Measurements from ENCODE around the gene ST8SIA4.

Gene ST8SIA4

GRCh38 chr5:100896054-100896453, 7.0 kb downstream of the ST8SIA4 start:
- no peak overlapping the region for H3K4me3 Mint-ChIP-seq
- H3K4me1 Mint-ChIP-seq (ENCODE audit: low read depth), result peaks cover 71% of the 10 kb centered on the region
- H3K36me3 Mint-ChIP-seq (ENCODE audit: low read depth), result peaks cover 62% of the 10 kb centered on the region
- peak overlapping the region; percentile 42 for H3K27ac Mint-ChIP-seq
- no peaks in the 10 kb centered on the region for H3K27me3 Mint-ChIP-seq
- peaks cover 5% of the 10 kb centered on the region for H3K9me3 Mint-ChIP-seq

GRCh38 chr5:100890461-100891008, 12.5 kb downstream of the ST8SIA4 start:
- Mint-ChIP-seq H3K27me3 (no peaks in the 10 kb centered on the region), H3K9me3 (no peaks in the 10 kb centered on the region), H3K4me1 (ENCODE audit: low read depth) (peaks cover 77% of the 10 kb centered on the region), H3K4me3 (peak overlapping the region; percentile 72), H3K27ac (peak overlapping the region; percentile 84), H3K36me3 (ENCODE audit: low read depth) (peaks cover 64% of the 10 kb centered on the region)

GRCh38 chr5:100889896-100890295, 13.2 kb downstream of the ST8SIA4 start:
- Mint-ChIP-seq H3K36me3 (ENCODE audit: low read depth) (peaks cover 61% of the 10 kb centered on the region), H3K27ac (peak overlapping the region; percentile 84)

GRCh38 chr5:100889165-100889743, 13.8 kb downstream of the ST8SIA4 start:
- peak overlapping the region; percentile 84 for H3K27ac Mint-ChIP-seq
- H3K4me1 Mint-ChIP-seq (ENCODE audit: low read depth), result peaks cover 74% of the 10 kb centered on the region
- peaks cover 3% of the 10 kb centered on the region for H3K9me3 Mint-ChIP-seq
- no peaks in the 10 kb centered on the region for H3K27me3 Mint-ChIP-seq
- peak overlapping the region; percentile 72 for H3K4me3 Mint-ChIP-seq
- peaks cover 61% of the 10 kb centered on the region for H3K36me3 Mint-ChIP-seq (ENCODE audit: low read depth)

More at GRCh38 chr5:100889896-100890295, 13.2 kb downstream of the ST8SIA4 start:
- Mint-ChIP-seq H3K4me3 (peak overlapping the region; percentile 72), H3K9me3 (no peaks in the 10 kb centered on the region), H3K27me3 (no peaks in the 10 kb centered on the region), H3K4me1 (ENCODE audit: low read depth) (peaks cover 74% of the 10 kb centered on the region)

- H3K27me3 Mint-ChIP-seq, result no peaks in the 10 kb centered on the region
- peaks cover 3% of the 10 kb centered on the region for H3K9me3 Mint-ChIP-seq
- peaks cover 78% of the 10 kb centered on the region for H3K36me3 Mint-ChIP-seq (ENCODE audit: low read depth)
- H3K4me1 Mint-ChIP-seq (ENCODE audit: low read depth), result peaks cover 48% of the 10 kb centered on the region
- H3K4me3 Mint-ChIP-seq, result no peak overlapping the region
- no peak overlapping the region for H3K27ac Mint-ChIP-seq
Measured at GRCh38 chr5:100877274-100877673, 25.8 kb downstream of the ST8SIA4 start.

GRCh38 chr5:100872408-100873190, 30.5 kb downstream of the ST8SIA4 start:
- Mint-ChIP-seq H3K9me3 (no peaks in the 10 kb centered on the region), H3K4me1 (ENCODE audit: low read depth) (peaks cover 70% of the 10 kb centered on the region), H3K36me3 (ENCODE audit: low read depth) (peaks cover 84% of the 10 kb centered on the region), H3K4me3 (peak overlapping the region; percentile 17), H3K27ac (peak overlapping the region; percentile 87), H3K27me3 (no peaks in the 10 kb centered on the region)

GRCh38 chr5:100867039-100867562, 36.0 kb downstream of the ST8SIA4 start:
- no peaks in the 10 kb centered on the region for H3K27me3 Mint-ChIP-seq
- H3K27ac Mint-ChIP-seq, result no peak overlapping the region
- no peaks in the 10 kb centered on the region for H3K9me3 Mint-ChIP-seq
- no peak overlapping the region for H3K4me3 Mint-ChIP-seq
- H3K4me1 Mint-ChIP-seq (ENCODE audit: low read depth), result peaks cover 76% of the 10 kb centered on the region
- peaks cover 81% of the 10 kb centered on the region for H3K36me3 Mint-ChIP-seq (ENCODE audit: low read depth)

GRCh38 chr5:100864931-100865330, 38.2 kb downstream of the ST8SIA4 start:
- H3K27me3 Mint-ChIP-seq, result no peaks in the 10 kb centered on the region
- peaks cover 79% of the 10 kb centered on the region for H3K36me3 Mint-ChIP-seq (ENCODE audit: low read depth)
- peaks cover 80% of the 10 kb centered on the region for H3K4me1 Mint-ChIP-seq (ENCODE audit: low read depth)
- H3K27ac Mint-ChIP-seq, result peak overlapping the region; percentile 69
- no peaks in the 10 kb centered on the region for H3K9me3 Mint-ChIP-seq
- no peak overlapping the region for H3K4me3 Mint-ChIP-seq

- Mint-ChIP-seq H3K9me3 (no peaks in the 10 kb centered on the region), H3K27ac (no peak overlapping the region), H3K36me3 (ENCODE audit: low read depth) (peaks cover 70% of the 10 kb centered on the region), H3K4me3 (no peak overlapping the region), H3K4me1 (ENCODE audit: low read depth) (peaks cover 87% of the 10 kb centered on the region), H3K27me3 (no peaks in the 10 kb centered on the region)
Measured at GRCh38 chr5:100863739-100864138, 39.3 kb downstream of the ST8SIA4 start.

- peaks cover 79% of the 10 kb centered on the region for H3K4me1 Mint-ChIP-seq (ENCODE audit: low read depth)
- peaks cover 57% of the 10 kb centered on the region for H3K36me3 Mint-ChIP-seq (ENCODE audit: low read depth)
- H3K9me3 Mint-ChIP-seq, result no peaks in the 10 kb centered on the region
- H3K27ac Mint-ChIP-seq, result peak overlapping the region; percentile 88
- no peaks in the 10 kb centered on the region for H3K27me3 Mint-ChIP-seq
- peak overlapping the region; percentile 40 for H3K4me3 Mint-ChIP-seq
Measured at GRCh38 chr5:100861148-100861547, 41.9 kb downstream of the ST8SIA4 start.

- H3K4me3 Mint-ChIP-seq, result peak overlapping the region; percentile 27
- peaks cover 60% of the 10 kb centered on the region for H3K36me3 Mint-ChIP-seq (ENCODE audit: low read depth)
- H3K27me3 Mint-ChIP-seq, result no peaks in the 10 kb centered on the region
- H3K9me3 Mint-ChIP-seq, result no peaks in the 10 kb centered on the region
- peaks cover 81% of the 10 kb centered on the region for H3K4me1 Mint-ChIP-seq (ENCODE audit: low read depth)
- H3K27ac Mint-ChIP-seq, result peak overlapping the region; percentile 90
Measured at GRCh38 chr5:100860407-100860806, 42.7 kb downstream of the ST8SIA4 start.

- H3K36me3 Mint-ChIP-seq (ENCODE audit: low read depth), result peaks cover 62% of the 10 kb centered on the region
- no peaks in the 10 kb centered on the region for H3K9me3 Mint-ChIP-seq
- no peak overlapping the region for H3K27ac Mint-ChIP-seq
- no peaks in the 10 kb centered on the region for H3K27me3 Mint-ChIP-seq
- H3K4me1 Mint-ChIP-seq (ENCODE audit: low read depth), result peaks cover 83% of the 10 kb centered on the region
- no peak overlapping the region for H3K4me3 Mint-ChIP-seq
Measured at GRCh38 chr5:100858987-100859545, 44.0 kb downstream of the ST8SIA4 start.

GRCh38 chr5:100856462-100856861, 46.6 kb downstream of the ST8SIA4 start:
- Mint-ChIP-seq H3K4me3 (no peak overlapping the region), H3K27ac (peak overlapping the region; percentile 22), H3K4me1 (ENCODE audit: low read depth) (peaks cover 85% of the 10 kb centered on the region), H3K27me3 (no peaks in the 10 kb centered on the region), H3K9me3 (no peaks in the 10 kb centered on the region), H3K36me3 (ENCODE audit: low read depth) (peaks cover 58% of the 10 kb centered on the region)

- peak overlapping the region; percentile 22 for H3K27ac Mint-ChIP-seq
- no peak overlapping the region for H3K4me3 Mint-ChIP-seq
- no peaks in the 10 kb centered on the region for H3K27me3 Mint-ChIP-seq
- H3K36me3 Mint-ChIP-seq (ENCODE audit: low read depth), result peaks cover 54% of the 10 kb centered on the region
- H3K4me1 Mint-ChIP-seq (ENCODE audit: low read depth), result peaks cover 80% of the 10 kb centered on the region
- no peaks in the 10 kb centered on the region for H3K9me3 Mint-ChIP-seq
Measured at GRCh38 chr5:100855937-100856430, 47.1 kb downstream of the ST8SIA4 start.

GRCh38 chr5:100855295-100855694, 47.8 kb downstream of the ST8SIA4 start:
- peaks cover 51% of the 10 kb centered on the region for H3K36me3 Mint-ChIP-seq (ENCODE audit: low read depth)
- no peak overlapping the region for H3K4me3 Mint-ChIP-seq
- no peaks in the 10 kb centered on the region for H3K9me3 Mint-ChIP-seq
- no peaks in the 10 kb centered on the region for H3K27me3 Mint-ChIP-seq
- H3K27ac Mint-ChIP-seq, result peak overlapping the region; percentile 77
- H3K4me1 Mint-ChIP-seq (ENCODE audit: low read depth), result peaks cover 73% of the 10 kb centered on the region

All from stimulated activated naive CD8-positive, alpha-beta T cell treated with anti-CD3 and anti-CD28 coated beads, Interleukin-15, Interleukin-2, amounts not matched to agents 100 ng/mL and 50 ng/mL, for 24 hours (primary cell).